ENCODE data around the gene IDH3G.
"Not testable (repeated sequence)": the region's sequence is repeated elsewhere in the genome, so short reads cannot be mapped to it uniquely, and the experiment has no call there.

The IDH3G gene

GRCh38 chrX:153771415-153772315, 22.5 kb downstream of the IDH3G start:
- no peak for DNase-seq

DNA sequence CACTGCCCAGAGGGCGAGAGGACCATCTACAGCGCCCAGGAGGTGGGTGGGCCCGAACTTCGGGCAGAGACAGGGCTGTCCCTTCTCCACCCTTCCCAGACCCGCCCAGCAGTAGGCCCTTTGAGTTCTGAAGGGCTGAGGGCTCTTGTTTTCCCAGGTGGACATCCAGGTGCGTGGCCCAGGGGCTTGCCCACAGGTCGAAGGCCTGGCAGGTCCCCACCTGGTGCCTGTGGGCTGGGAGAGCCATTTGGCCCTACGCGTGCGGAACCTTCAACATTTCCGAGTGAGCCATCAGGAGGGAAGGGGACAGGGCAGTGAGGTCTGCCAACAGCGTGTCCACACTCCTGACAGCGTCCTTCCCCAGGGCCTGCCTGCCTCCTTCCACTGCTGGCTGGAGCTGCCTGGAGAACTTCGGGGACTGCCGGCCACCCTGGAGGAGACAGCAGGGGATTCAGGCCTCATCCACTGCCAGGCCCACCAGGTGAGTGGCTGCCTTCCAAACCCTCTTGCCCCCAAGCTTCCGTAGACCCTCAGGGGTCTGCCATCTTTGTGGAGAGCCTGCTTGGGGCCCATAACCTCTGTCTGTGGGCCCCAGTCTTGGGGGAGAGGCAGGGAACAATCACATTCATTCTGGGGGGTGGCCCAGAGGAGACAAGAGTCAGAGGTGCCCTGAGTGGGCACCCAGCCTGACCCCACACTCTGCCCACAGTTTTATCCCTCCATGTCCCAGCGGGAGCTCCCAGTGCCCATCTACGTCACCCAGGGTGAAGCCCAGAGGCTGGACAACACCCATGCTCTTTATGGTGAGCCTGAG, 23.4 kb downstream of the IDH3G start:
- no peak for DNase-seq

- DNase-seq = no peak
Observed at GRCh38 chrX:153769865-153770600, 24.1 kb downstream of the IDH3G start.

GRCh38 chrX:153769158-153769864, 24.9 kb downstream of the IDH3G start:
- no peak for DNase-seq

DNA sequence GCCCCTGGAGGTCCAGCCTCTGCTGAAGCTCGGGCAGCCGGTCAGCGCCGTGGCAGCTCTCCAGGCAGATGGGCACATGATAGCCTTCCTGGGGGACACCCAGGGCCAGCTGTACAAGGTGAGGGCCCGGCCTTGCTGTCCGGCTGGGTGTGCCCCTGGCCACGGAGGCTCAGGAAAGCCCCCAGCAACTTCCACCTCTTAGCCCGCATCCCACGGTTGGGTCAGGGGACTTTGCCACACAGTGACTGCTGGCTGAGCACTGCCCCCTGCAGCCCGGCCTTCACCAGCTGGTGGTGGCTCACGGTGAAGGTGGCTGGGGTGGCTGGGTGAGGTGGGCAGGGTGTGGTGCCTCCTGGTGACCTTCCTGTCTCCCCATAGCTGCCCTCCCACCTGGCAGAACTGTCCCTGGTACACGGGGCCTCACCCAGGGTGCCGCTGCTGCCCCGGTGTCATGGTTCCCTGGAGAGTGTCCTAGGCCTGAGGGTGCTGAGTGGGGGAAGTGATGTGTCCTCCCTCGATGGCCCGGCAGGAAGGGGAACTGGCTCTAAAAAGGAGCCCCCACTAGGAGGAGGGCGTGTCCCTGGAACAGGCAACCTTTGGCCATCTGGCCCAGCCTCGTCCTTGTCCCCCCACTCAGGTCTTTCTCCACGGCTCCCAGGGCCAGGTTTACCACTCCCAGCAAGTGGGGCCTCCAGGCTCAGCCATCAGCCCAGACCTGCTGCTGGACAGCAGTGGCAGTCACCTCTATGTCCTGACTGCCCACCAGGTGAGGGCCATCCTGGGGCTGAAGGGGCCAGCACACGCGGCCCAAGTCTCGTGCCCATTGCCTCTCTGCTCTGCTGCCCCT, 25.6 kb downstream of the IDH3G start:
- DNase-seq = no peak

DNA sequence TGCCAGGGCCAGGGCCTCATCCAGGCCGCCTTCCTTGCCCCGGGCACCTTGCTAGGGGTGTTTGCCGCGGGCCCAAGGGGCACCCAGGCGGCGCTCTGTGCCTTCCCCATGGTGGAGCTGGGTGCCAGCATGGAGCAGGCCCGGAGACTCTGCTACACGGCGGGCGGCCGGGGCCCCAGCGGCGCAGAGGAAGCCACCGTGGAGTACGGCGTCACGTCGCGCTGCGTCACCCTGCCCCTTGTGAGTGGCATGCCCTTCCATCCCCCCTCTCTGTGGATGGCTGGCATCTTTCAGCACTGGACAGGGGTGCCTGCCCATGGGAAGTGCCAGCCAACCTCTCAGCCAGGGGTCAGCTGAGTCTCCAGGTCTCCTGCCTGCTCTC, 26.5 kb downstream of the IDH3G start:
- DNase-seq = no peak

DNA sequence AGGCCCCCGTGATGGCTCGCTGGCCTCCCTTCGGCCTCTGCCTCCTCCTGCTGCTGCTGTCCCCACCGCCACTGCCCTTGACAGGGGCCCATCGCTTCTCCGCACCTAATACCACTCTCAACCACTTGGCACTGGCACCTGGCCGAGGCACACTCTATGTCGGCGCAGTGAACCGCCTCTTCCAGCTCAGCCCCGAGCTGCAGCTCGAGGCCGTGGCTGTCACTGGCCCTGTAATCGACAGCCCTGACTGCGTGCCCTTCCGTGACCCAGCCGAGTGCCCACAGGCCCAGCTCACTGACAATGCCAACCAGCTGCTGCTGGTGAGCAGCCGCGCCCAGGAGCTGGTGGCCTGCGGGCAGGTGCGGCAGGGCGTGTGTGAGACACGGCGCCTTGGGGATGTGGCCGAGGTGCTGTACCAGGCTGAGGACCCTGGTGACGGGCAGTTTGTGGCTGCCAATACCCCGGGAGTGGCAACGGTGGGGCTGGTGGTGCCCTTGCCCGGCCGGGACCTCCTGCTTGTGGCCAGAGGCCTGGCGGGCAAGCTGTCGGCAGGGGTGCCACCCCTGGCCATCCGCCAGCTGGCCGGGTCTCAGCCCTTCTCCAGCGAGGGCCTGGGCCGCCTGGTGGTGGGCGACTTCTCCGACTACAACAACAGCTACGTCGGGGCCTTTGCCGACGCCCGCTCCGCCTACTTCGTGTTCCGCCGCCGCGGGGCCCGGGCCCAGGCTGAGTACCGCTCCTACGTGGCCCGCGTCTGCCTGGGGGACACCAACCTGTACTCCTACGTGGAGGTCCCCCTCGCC, 27.1 kb downstream of the IDH3G start:
- no peak for DNase-seq

GRCh38 chrX:153766098-153766817, 27.9 kb downstream of the IDH3G start:
- no peak for DNase-seq

GRCh38 chrX:153765138-153766079, 28.8 kb downstream of the IDH3G start:
- DNase-seq = no peak

DNA sequence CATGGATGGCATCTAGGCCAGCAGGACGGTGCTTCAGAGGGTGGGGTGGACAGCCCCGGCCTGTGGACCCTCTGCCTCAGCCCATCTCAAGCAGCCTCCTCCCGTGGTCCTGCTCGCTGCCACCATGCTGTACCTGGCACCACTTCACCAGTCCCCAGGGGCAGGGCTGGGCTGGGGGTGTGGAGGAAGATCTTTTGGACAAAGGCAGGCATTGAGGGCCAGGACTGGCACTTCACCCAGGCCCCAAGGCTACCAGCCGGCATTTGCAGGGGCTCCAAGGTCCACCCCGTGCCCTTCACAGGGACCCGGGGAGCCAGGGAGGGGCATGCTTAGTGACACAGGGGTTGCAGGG, 29.4 kb downstream of the IDH3G start:
- DNase-seq = no peak

DNA sequence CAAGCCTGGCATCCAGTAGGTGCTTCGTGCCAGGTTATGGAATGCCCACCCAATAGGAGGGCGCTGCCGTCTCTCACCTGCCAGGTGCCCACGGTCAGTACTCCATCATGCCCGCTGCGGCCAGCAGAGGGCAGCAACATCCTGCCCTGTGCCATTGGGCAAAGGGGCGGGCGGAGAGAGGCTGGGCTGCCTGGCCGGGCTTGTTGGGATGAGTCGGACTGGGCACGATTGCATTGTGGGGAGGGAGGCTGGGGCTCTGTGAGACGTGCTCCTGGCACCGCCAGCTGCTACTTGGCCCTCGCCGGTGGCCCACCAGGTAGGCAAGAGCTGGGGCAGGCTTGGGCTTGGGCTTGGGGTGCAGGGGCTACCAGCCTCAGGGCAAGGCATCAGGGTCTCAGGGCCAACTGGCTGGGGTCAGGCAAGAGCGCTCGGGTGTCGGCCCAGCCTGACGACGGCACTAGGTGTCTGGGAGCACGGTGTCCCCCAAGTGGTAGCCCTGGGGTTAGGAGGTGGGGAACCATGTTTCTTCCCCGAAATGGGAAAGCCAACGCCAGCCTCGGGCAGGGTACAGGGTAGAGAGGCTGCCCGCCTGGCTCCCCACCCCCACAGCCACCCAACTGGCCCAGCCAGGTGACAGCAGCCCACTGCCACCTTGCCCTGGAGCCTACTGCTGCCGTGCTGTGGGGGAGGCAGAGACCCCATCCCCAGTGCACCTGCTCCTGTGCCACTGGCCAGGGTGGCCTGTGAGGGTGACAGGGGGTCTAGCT, 30.0 kb downstream of the IDH3G start, which contains the start of gene PLXNB3:
PLXNB3 (plus strand) TSS at position 261 of the 767 bp plus-strand sequence. CDS start 1,287 bp downstream, outside the sequence.
- DNase-seq = peak; percentile 43

DNA sequence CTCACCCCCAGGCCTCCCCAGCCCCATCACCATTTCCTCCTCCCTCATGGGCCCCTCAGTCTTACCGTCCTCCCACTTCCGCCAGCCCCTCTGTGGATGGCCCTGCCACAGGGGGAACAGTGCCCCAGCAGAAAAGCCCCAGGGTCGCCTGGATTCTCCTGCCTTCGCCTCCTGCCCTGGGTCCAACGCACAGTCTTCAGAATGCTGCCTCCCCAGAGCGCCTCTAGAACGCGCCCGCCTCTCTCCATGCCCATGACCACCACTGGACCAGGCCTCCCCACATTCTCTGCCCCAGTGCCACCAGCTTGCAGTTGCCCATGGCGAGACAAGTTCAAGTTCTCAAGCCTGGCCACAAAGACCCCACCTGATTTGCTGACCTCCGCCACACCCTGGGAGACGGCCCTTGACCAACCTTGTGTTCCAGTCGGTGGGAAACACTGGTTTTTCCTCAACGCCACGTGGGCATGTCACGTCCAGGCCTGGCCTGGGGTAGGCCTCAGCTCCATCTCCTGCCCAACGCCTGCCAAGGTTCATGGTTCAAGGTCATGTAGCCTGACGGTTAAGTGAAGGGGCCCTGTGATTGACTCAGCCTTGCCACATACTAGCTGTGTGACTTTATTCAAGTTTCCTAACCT, 30.8 kb downstream of the IDH3G start:
- no peak for DNase-seq

DNA sequence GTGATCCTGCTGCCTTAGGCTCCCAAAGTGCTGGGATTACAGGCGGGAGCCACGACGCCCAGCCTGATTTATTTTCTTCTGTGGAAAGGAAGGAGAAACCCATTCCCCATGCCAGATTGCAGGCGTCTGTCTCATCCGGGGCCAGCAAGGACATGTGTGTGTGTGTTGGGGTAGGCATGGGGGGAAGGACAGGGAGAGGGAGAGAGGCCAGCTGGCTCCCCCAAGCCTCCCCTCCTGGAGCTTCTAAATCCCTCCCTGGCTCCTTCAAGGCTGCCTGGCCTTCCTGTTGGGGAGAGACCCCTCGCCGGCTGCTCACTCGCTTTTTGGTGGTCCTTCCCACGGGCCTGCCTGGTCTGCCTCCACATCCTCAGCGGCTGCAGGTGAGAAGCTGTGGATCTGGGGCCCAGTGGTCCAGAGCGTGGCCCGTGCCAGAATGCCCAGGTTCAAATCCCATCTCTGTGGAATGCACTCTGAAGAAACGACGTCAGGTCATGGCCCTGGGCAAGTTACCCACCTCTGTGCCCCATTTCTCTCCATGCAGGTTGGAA, 31.5 kb downstream of the IDH3G start:
- no peak for DNase-seq

- no peak for DNase-seq
Observed at GRCh38 chrX:153761863-153762262, 32.3 kb downstream of the IDH3G start.

- no peak for DNase-seq
Observed at GRCh38 chrX:153755136-153755535, 39.0 kb downstream of the IDH3G start.

DNA sequence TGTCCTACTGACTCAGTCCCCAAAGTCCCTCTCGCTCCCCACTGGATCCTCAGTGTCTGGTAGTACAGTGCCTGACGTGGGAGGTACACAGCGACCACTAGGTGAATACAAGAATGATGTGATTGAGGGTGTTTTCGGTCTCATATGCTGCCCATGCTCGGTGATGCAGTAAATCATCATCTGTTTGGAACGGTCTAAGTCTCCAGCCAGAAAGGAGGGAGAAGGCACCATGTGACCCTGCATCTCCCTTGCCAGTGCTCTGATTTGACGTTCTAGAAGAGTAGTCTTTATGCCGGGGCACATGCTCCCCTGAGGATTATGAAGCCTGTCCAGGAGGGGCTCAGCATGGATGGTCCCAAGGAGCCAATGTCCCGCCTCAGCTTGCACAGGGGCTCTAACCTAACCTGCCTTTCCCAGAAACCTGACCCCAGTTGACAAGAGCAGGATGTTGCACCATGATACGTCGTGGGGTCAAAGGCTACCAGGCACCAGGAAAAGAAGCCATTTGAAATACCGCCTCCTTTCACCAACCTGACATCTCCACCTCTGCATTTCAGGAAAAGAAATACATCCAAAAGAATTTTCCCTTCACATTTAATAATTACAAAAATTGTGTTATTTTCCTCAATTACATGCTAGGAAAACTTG, 43.9 kb downstream of the IDH3G start:
- no peak for DNase-seq

DNA sequence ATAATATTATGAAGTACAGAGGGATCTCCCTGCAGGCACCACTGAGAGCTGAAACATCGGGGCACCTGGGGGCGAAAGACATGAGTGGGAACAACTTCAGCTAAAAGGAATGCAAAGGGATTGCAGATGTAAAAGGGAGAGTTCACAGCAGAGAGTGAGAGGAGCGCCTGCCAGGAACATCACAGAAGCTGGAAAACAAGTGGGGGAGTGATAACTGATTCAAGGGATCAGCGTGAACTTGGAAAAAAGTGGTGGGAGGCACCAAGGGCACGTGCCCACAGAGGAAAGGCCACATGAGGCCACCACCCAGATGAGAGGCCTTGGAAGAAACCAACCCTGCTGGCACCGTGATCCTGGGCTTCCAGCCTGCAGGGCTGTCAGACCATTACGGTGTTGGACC, 45.2 kb downstream of the IDH3G start:
- DNase-seq = not testable (repeated sequence)

Data from NCI-H510A (cell line).